Kidney epithelial cell (primary cell): ENCODE results near the gene CIB2. TPM values are rescaled to one million over a fixed set of nuclear protein-coding genes. Genes with fewer than 3 reads are reported as not detected.

Experiments
- DNase-seq: peaks from one replicate; pipeline ENCODE4 v3.0.0-alpha.2; 2010; ENCODE audit warnings: low read depth
- H3K27me3 ChIP-seq: 2 replicates; pipeline ENCODE4 v1.6.0; 2011; ENCODE audit warnings: low read length; ENCODE audit not compliant: control insufficient read depth, insufficient read depth
- H3K36me3 ChIP-seq: 2 replicates; pipeline ENCODE4 v1.5.1; 2011; ENCODE audit warnings: low read length; ENCODE audit not compliant: control insufficient read depth, insufficient read depth
- H3K4me3 ChIP-seq: 2 replicates; pipeline ENCODE4 v1.5.1; 2011; ENCODE audit warnings: low read depth, mild to moderate bottlenecking, control low read depth, low read length
- CTCF ChIP-seq: IDR thresholded peaks from 2 replicates; pipeline ENCODE4 v1.5.1; 2011; ENCODE audit warnings: mild to moderate bottlenecking, moderate library complexity, low read length, control low read depth, inconsistent platforms; ENCODE audit not compliant: insufficient read depth, poor library complexity, severe bottlenecking
- total RNA-seq: library from RNA; depleted of rRNA; stranded (reverse); fragments of >200 nt; gene quantifications from 2 replicates; pipeline ENCODE4 v1.2.3, GENCODE V29; 2015

The CIB2 gene
- total RNA-seq, 1 donor from 2014 or later = 16.3 TPM

GRCh38 chr15:78148392-78149067 is 17.3 kb upstream of the CIB2 start:
- H3K27me3 ChIP-seq = no peaks in the 10 kb centered on the region
- H3K36me3 ChIP-seq = no peaks in the 10 kb centered on the region
- no peak for DNase-seq
- peak overlapping the region; percentile 60 for H3K4me3 ChIP-seq
- TF ChIP-seq CTCF = no peak

- Histone ChIP-seq H3K27me3 (no peaks in the 10 kb centered on the region), H3K4me3 (no peak overlapping the region), H3K36me3 (no peaks in the 10 kb centered on the region)
- DNase-seq = no peak
- no peak for TF ChIP-seq CTCF
Measured at GRCh38 chr15:78147566-78147965, 16.3 kb upstream of the CIB2 start.

- no peaks in the 10 kb centered on the region for H3K36me3 ChIP-seq
- no peaks in the 10 kb centered on the region for H3K27me3 ChIP-seq
- H3K4me3 ChIP-seq = no peak overlapping the region
- TF ChIP-seq CTCF = no peak
- DNase-seq = no peak
Measured at GRCh38 chr15:78146425-78147154, 15.3 kb upstream of the CIB2 start.

- no peaks in the 10 kb centered on the region for H3K36me3 ChIP-seq
- H3K4me3 ChIP-seq = no peak overlapping the region
- no peaks in the 10 kb centered on the region for H3K27me3 ChIP-seq
- no peak for DNase-seq
- TF ChIP-seq CTCF = no peak
Measured at GRCh38 chr15:78142332-78142731, 11.1 kb upstream of the CIB2 start.

GRCh38 chr15:78140292-78140691 is 9.0 kb upstream of the CIB2 start:
- no peak for DNase-seq
- TF ChIP-seq CTCF = no peak
- Histone ChIP-seq H3K4me3 (no peak overlapping the region), H3K27me3 (no peaks in the 10 kb centered on the region), H3K36me3 (no peaks in the 10 kb centered on the region)

GRCh38 chr15:78139578-78139977 is 8.3 kb upstream of the CIB2 start:
- no peak for TF ChIP-seq CTCF
- no peaks in the 10 kb centered on the region for H3K27me3 ChIP-seq
- H3K36me3 ChIP-seq = no peaks in the 10 kb centered on the region
- no peak for DNase-seq
- no peak overlapping the region for H3K4me3 ChIP-seq
